K562 (cell line): ENCODE data around the gene ANKMY1. TPM values are rescaled to one million over a fixed set of nuclear protein-coding genes. Genes with fewer than 3 reads are reported as not detected.

Source experiments
- ZEB2 ChIP-seq: fragments of 450-650 bp; IDR thresholded peaks from 2 replicates; pipeline ENCODE4 v1.6.1; 2016
- ZNF282 ChIP-seq: sonication (generic); formaldehyde crosslinking; IDR thresholded peaks from 2 replicates; pipeline ENCODE4 v1.8.1; 2023; ENCODE audit warnings: missing genetic modification reagents
- ZNF75A ChIP-seq: fragments of 450-650 bp; formaldehyde crosslinking; IDR thresholded peaks from 2 replicates; pipeline ENCODE4 v1.4.0; 2020; ENCODE audit warnings: mild to moderate bottlenecking
- ZNF764 ChIP-seq: fragments of 250-450 bp; sonication (Bioruptor Pico); IDR thresholded peaks from 2 replicates; pipeline ENCODE4 v1.4.0; 2020; ENCODE audit warnings: low read depth, mild to moderate bottlenecking, moderate library complexity
- polyA plus RNA-seq, 8 experiments: library from polyadenylated mRNA; depleted of rRNA in 4 of 8; stranded (reverse) in 5 of 8; unstranded in 3 of 8; fragments of >200 nt; fragmentation: Nextera tagmentation in 2 of 8; fragmentation: Illumina TruSeq in 1 of 8; extraction: Ambion mirVana in 2 of 8; extraction: Trizol in 1 of 8; gene quantifications; 2 replicates each; pipeline versions ENCODE4 v1.2.1 to v1.2.3, GENCODE V29; 2011 to 2014; ENCODE audit warnings: inconsistent platforms in 1 of 8, missing spikeins in 1 of 8
- total RNA-seq, 7 experiments: library from RNA; depleted of rRNA in 6 of 7; stranded (reverse); fragments of >200 nt in 6 of 7; fragmentation: Illumina TruSeq in 2 of 7; extraction: Trizol in 2 of 7; gene quantifications; 2 replicates each; pipeline versions ENCODE4 v1.2.1 to v1.2.3, GENCODE V29; 2011 to 2021; ENCODE audit warnings: low replicate concordance in 1 of 7
- TF ChIP-seq, protein P1 (sequence below): sonication (generic); formaldehyde crosslinking; IDR thresholded peaks from 2 replicates; pipeline ENCODE4 v1.8.0; 2022; ENCODE audit warnings: mild to moderate bottlenecking, missing genetic modification reagents
- TF ChIP-seq, protein P2 (sequence below): fragments of 450-650 bp; formaldehyde crosslinking; IDR thresholded peaks from 2 replicates; pipeline ENCODE4 v1.4.0; 2020; ENCODE audit warnings: mild to moderate bottlenecking, moderate library complexity
- TF ChIP-seq, protein P3 (sequence below): fragments of 250-450 bp; sonication (Bioruptor Pico); IDR thresholded peaks from 2 replicates; pipeline ENCODE4 v1.5.0; 2021; ENCODE audit warnings: mild to moderate bottlenecking, borderline replicate concordance
- TF ChIP-seq, protein P4 (sequence below): fragments of 450-650 bp; formaldehyde crosslinking; IDR thresholded peaks from 2 replicates; pipeline ENCODE4 v1.4.0; 2022; ENCODE audit warnings: missing genetic modification characterization
- TF ChIP-seq, protein P5 (sequence below): fragments of 250-450 bp; sonication (Bioruptor Pico); IDR thresholded peaks from 2 replicates; pipeline ENCODE4 v1.4.0; 2020; ENCODE audit warnings: mild to moderate bottlenecking, moderate library complexity, borderline replicate concordance

The ANKMY1 gene
- total and polyA plus RNA-seq, 9 of the 15 experiments (the other 6 are each of a cell fraction or from before 2014, with no cell fraction given): 0.75 to 15.1 (median 11.7) TPM

DNA sequence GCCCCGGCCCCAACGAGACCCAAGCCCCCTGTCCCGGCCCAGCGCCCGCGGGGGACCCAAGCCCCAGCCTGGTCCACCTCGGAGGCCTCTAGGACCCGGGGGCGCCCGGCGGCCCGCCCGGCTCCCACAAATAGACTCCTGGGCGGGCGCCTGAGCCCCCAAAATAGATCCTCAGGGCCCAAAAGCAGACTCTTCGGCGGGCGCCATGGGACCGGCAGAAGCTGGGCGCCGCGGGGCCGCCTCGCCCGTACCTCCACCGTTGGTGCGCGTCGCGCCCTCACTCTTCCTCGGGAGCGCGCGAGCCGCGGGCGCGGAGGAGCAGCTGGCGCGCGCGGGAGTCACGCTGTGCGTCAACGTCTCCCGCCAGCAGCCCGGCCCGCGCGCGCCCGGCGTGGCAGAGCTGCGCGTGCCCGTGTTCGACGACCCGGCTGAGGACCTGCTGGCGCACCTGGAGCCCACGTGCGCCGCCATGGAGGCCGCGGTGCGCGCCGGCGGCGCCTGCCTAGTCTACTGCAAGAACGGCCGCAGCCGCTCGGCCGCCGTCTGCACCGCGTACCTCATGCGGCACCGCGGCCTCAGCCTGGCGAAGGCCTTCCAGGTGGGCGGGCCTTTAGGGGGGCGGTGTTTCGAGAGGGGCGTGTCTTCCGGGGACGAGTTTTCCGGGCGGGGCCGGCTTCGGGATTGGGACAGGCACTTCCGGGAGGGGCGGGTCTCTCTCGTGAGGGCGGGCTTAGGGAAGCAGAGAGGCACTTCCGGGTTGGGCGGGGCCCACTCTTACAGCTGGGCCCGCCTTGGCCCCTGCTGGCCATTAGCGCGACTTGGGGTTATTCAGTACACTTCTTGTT is 2.9 kb upstream of the ANKMY1 start (continued):
- TF ChIP-seq, protein P1, sequence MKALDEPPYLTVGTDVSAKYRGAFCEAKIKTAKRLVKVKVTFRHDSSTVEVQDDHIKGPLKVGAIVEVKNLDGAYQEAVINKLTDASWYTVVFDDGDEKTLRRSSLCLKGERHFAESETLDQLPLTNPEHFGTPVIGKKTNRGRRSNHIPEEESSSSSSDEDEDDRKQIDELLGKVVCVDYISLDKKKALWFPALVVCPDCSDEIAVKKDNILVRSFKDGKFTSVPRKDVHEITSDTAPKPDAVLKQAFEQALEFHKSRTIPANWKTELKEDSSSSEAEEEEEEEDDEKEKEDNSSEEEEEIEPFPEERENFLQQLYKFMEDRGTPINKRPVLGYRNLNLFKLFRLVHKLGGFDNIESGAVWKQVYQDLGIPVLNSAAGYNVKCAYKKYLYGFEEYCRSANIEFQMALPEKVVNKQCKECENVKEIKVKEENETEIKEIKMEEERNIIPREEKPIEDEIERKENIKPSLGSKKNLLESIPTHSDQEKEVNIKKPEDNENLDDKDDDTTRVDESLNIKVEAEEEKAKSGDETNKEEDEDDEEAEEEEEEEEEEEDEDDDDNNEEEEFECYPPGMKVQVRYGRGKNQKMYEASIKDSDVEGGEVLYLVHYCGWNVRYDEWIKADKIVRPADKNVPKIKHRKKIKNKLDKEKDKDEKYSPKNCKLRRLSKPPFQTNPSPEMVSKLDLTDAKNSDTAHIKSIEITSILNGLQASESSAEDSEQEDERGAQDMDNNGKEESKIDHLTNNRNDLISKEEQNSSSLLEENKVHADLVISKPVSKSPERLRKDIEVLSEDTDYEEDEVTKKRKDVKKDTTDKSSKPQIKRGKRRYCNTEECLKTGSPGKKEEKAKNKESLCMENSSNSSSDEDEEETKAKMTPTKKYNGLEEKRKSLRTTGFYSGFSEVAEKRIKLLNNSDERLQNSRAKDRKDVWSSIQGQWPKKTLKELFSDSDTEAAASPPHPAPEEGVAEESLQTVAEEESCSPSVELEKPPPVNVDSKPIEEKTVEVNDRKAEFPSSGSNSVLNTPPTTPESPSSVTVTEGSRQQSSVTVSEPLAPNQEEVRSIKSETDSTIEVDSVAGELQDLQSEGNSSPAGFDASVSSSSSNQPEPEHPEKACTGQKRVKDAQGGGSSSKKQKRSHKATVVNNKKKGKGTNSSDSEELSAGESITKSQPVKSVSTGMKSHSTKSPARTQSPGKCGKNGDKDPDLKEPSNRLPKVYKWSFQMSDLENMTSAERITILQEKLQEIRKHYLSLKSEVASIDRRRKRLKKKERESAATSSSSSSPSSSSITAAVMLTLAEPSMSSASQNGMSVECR (CRISPR knock-in tag): peak; percentile 79
- TF ChIP-seq, protein P2, sequence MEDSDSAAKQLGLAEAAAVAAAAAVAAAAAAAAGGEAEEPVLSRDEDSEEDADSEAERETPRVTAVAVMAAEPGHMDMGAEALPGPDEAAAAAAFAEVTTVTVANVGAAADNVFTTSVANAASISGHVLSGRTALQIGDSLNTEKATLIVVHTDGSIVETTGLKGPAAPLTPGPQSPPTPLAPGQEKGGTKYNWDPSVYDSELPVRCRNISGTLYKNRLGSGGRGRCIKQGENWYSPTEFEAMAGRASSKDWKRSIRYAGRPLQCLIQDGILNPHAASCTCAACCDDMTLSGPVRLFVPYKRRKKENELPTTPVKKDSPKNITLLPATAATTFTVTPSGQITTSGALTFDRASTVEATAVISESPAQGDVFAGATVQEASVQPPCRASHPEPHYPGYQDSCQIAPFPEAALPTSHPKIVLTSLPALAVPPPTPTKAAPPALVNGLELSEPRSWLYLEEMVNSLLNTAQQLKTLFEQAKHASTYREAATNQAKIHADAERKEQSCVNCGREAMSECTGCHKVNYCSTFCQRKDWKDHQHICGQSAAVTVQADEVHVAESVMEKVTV (CRISPR knock-in tag): no peak
- TF ChIP-seq, protein P3, sequence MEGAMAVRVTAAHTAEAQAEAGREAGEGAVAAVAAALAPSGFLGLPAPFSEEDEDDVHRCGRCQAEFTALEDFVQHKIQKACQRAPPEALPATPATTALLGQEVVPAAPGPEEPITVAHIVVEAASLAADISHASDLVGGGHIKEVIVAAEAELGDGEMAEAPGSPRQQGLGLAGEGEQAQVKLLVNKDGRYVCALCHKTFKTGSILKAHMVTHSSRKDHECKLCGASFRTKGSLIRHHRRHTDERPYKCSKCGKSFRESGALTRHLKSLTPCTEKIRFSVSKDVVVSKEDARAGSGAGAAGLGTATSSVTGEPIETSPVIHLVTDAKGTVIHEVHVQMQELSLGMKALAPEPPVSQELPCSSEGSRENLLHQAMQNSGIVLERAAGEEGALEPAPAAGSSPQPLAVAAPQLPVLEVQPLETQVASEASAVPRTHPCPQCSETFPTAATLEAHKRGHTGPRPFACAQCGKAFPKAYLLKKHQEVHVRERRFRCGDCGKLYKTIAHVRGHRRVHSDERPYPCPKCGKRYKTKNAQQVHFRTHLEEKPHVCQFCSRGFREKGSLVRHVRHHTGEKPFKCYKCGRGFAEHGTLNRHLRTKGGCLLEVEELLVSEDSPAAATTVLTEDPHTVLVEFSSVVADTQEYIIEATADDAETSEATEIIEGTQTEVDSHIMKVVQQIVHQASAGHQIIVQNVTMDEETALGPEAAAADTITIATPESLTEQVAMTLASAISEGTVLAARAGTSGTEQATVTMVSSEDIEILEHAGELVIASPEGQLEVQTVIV (CRISPR knock-in tag): no peak
- no peak for TF ChIP-seq ZNF282
- TF ChIP-seq, protein P4, sequence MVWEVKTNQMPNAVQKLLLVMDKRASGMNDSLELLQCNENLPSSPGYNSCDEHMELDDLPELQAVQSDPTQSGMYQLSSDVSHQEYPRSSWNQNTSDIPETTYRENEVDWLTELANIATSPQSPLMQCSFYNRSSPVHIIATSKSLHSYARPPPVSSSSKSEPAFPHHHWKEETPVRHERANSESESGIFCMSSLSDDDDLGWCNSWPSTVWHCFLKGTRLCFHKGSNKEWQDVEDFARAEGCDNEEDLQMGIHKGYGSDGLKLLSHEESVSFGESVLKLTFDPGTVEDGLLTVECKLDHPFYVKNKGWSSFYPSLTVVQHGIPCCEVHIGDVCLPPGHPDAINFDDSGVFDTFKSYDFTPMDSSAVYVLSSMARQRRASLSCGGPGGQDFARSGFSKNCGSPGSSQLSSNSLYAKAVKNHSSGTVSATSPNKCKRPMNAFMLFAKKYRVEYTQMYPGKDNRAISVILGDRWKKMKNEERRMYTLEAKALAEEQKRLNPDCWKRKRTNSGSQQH: no peak
- TF ChIP-seq ZEB2: no peak
- TF ChIP-seq, protein P5, sequence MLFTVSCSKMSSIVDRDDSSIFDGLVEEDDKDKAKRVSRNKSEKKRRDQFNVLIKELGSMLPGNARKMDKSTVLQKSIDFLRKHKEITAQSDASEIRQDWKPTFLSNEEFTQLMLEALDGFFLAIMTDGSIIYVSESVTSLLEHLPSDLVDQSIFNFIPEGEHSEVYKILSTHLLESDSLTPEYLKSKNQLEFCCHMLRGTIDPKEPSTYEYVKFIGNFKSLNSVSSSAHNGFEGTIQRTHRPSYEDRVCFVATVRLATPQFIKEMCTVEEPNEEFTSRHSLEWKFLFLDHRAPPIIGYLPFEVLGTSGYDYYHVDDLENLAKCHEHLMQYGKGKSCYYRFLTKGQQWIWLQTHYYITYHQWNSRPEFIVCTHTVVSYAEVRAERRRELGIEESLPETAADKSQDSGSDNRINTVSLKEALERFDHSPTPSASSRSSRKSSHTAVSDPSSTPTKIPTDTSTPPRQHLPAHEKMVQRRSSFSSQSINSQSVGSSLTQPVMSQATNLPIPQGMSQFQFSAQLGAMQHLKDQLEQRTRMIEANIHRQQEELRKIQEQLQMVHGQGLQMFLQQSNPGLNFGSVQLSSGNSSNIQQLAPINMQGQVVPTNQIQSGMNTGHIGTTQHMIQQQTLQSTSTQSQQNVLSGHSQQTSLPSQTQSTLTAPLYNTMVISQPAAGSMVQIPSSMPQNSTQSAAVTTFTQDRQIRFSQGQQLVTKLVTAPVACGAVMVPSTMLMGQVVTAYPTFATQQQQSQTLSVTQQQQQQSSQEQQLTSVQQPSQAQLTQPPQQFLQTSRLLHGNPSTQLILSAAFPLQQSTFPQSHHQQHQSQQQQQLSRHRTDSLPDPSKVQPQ (CRISPR knock-in tag): no peak
- TF ChIP-seq ZNF75A (CRISPR knock-in tag): no peak
- no peak for TF ChIP-seq ZNF764 (CRISPR knock-in tag)
